GM21528 (cell line): ENCODE measurements around the gene FGD6.
"Not testable (repeated sequence)": the region's sequence is repeated elsewhere in the genome, so short reads cannot be mapped to it uniquely, and the experiment has no call there.

ENCODE experiments used
- ATAC-seq: cut with Tn5 transposase; IDR thresholded peaks from one replicate; pipeline ENCODE4 v1.9.1; 2021; ENCODE audit warnings: mild to moderate bottlenecking, moderate library complexity; ENCODE audit not compliant: unreplicated experiment, low FRiP score

Gene FGD6

GRCh38 chr12:95096852-95097251, 120.4 kb downstream of the FGD6 start:
- no peak for ATAC-seq

GRCh38 chr12:95096378-95096777, 120.9 kb downstream of the FGD6 start:
- no peak for ATAC-seq

DNA sequence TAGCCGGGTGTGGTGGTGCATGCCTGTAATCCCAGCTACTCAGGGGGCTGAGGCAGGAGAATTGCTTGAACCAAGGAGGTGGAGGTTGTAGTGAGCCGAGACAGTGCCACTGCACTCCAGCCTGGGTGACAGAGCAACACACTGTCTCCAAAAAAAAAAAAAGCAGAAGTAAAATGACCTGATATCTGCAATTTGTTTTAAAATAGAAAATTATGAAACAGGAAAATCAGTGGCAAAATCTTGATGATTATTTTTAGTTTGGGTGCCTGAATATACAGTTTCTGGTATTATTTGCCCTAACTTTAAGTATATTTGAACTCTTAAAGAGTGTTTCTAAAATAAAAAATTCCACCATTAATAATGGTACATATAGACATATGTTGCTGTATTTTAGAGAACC, 121.4 kb downstream of the FGD6 start:
- ATAC-seq, result not testable (repeated sequence)

- ATAC-seq, result no peak
Observed at GRCh38 chr12:95089462-95089861, 127.8 kb downstream of the FGD6 start.

GRCh38 chr12:95088379-95088778, 128.9 kb downstream of the FGD6 start:
- no peak for ATAC-seq

DNA sequence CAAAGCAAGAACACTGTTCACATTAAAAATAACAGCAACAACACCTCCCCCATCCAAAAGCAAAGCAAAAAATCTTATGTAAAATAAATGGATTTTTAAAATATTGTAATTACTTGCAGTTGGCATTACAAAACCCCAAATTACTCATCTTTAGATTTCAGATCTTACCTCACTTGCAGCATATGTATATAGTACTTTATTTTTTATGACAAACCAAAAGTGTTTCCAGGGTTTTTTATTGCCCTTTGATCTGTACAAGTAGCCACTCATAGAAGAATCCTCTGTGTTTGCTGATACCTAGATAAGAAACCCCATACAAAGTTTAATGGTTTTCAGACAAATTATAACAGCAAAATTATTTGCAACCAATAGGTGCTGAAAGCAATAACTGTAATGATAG, 131.7 kb downstream of the FGD6 start:
- no peak for ATAC-seq

DNA sequence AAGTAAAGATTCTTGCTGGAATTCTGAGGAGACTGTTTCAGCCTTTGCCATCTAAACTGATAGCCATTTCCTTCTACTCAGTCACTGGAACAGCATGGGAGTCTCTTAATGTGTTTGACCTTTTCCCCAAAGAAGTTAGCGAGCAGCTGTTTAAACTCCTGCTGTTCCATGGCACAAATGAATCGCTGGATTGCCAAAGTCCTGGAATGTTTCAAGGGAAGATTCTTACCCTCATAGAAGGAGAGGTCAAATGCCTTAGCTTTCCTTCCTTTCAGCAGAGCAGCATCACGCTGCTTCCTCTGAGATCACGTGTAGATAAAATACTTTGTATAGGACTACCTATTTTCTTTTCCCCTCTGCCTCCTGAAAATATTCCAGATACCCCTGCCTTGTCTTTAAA, 133.3 kb downstream of the FGD6 start:
- ATAC-seq, result no peak

DNA sequence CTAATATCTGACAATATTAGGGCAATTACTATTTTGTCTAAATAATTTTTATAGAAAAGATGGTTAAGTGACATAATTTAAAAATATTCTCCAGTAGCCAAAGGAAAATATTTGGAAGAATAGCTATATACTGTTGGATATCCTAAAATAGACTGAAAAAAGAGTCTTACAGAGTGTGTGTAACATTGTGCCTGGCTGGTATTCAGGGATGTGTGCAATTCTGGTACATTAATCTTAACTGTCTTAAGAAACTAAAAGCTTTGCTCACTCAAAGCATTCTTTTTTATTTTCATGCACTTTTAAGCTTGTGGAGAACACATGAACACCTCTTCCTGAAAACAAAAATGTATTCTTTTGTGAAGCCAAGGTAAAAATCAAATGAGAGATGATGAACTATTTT, 133.8 kb downstream of the FGD6 start:
- no peak for ATAC-seq

- ATAC-seq, result no peak
Observed at GRCh38 chr12:95077341-95077740, 139.9 kb downstream of the FGD6 start.

DNA sequence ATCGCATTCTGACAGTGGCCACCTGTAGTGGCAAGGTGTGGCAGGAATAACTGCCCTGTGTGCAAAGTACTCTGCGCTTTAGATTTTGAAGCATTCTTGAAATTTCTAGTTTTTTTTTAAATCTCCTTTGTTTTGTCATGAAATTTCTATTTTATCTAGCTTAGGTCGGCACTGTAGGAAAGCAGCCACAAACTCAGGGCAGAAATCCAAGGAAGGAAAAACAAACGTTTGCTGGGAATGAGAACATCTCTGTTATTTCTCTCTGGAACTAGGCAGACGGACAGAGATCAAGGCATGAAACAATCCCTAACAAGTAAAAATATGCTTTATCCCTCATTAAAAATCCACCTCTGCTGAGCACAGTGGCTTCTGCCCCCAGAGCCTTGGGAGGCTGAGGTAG, 142.5 kb downstream of the FGD6 start:
- ATAC-seq, result no peak

DNA sequence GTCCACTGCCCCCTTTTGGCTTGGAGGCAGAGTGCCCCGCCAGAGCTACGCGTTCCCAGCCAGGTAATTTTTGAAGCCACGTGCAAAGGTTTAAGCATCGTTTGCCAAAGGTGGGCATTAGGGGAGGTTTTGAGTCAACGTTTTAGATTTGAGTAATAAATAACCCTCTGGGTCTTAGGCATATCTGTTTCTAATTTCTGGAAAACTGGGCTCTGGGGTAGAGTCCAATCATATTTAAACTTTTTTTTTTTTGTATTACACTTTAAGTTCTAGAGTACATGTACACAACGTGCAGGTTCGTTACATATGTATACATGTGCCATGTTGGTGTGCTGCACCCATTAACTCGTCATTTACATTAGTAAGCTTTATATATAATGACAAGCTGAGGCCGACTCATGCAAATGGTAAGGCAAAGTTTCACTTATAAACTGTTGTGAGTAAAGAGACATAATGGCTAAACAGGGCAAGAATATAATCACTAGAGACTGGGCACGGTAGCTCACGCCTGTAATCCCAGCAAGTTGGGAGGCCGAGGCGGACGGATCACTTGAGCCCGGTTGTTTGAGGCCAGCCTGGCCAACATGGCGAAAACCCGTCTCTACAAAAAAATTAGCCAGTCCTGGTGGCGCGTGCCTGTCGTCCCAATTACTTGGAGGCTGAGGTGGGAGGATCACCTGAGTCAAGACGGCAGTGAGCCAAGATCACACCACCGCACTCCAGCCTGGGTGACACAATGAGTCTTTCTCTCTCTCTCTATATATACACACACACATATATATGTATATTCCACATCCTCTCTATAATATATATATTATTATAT, 143.4 kb downstream of the FGD6 start:
- ATAC-seq, result no peak

DNA sequence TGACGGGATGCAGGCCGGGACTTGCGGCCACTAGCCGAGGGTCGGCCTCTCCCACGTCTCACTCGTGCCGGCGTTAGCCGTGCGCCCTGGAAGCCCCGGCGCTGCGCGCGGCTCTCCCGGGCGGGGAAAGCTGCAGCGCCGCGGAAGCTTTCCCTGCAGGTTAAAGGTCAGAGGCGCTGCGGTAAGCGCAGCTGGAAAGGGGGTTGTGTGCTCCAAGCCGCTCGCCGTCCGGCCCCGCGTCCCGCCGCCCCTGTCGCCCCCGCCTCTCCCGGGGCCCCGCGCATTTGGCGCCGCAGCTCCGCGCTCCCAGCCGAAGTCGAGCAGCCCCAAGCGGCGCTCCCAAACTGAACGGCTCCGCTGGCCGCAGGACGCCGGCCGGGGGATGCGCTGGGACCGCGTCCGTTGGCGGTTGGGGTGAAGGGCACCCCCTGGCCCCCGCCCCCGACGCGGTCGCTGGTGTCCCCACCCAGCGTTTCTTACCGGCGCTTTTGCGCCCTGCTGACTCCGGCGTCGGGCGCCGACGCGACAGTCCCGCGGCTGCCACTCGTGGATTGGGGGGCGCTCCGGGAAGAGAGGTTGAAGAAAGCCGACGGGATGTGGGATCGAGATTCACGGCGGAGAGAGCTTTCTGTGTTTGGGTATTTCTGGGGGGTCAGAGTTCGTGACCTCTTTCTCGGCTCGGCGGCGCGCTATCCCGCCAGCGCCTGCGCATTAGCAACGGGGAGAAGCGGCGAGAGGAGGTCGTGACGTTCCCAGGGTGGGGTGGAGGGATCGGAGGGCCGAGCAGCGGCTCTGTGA, 144.2 kb downstream of the FGD6 start, which contains the start of gene NR2C1:
NR2C1 (minus strand) TSS at position 719 of the 798 bp plus-strand sequence. CDS start 6,234 bp downstream, outside the sequence.
- peak; percentile 93 for ATAC-seq

GRCh38 chr12:95070378-95070777, 146.9 kb downstream of the FGD6 start:
- ATAC-seq, result no peak

DNA sequence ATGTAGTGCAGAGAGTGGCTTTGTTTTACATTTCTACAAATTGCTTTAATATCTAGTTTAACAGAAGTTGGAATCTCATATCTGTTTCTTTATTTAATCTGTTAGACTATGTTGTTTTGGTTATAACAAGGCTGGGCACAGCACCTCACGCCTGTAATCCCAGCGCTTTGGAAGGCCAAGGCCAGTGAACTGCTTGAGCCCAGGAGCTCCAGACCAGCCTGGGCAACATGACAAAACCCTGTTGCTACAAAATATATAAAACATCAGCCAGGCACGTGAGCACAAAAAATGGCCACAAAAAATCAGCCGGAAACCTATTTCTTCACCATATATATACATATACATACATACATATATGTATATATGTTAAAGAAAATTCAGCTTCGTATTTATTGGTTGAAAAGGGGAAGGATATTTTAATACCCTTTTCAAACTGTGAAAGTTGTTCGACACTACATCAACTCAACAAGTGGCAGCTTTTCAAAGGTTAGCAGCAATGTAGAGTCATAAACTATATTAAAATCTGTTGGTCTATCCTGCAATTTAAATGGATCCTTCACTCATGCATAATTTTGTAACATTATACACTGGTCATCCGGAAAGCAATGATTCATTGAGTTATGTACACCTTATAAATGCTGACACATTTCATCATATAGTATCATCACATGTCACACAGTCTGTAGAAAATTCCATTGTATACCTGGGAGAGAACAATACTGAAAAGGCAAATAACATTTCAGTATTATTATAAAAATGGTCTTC, 151.0 kb downstream of the FGD6 start:
- no peak for ATAC-seq

DNA sequence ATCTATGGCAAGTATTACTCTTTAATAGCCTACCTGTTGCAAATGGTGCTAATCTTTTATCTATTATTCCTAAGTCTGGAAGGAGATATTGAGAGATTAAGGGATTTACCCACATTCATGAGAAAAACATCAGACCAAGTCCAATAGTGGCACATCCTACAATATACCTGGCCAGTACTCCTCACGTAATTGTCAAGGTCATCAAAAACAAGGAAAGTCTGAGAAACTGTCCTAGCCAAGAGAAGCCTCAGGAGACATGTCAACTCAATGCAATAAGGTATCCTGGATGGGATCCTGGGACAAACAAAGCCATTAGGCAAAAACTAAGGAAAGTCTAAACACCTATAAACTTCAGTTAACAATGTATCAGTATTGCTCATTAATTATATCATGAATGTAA, 156.3 kb downstream of the FGD6 start:
- no peak for ATAC-seq

- ATAC-seq, result no peak
Observed at GRCh38 chr12:95059984-95060383, 157.3 kb downstream of the FGD6 start.

GRCh38 chr12:95057424-95057823, 159.8 kb downstream of the FGD6 start:
- no peak for ATAC-seq

GRCh38 chr12:95055057-95055456, 162.2 kb downstream of the FGD6 start:
- no peak for ATAC-seq

GRCh38 chr12:95054206-95054605, 163.1 kb downstream of the FGD6 start:
- no peak for ATAC-seq

DNA sequence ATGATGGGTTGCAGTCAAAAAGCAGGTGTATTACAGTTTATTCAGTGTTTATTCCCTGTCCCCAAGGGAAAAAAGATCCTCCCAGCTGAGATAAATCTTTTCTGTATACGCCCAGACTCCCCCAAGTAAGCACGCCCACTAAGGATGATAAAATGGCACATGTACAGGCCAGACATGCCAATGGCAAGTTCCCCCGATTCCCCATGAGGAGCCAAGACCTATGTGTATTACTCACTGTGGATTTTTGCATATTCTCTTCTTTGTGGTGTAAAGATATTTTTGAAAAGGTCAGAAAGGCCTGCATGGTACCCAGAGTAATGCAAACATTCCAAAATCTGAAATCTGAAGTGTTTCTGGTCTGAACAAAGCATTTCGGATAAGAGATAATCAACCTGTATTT, 166.0 kb downstream of the FGD6 start:
- ATAC-seq, result no peak

DNA sequence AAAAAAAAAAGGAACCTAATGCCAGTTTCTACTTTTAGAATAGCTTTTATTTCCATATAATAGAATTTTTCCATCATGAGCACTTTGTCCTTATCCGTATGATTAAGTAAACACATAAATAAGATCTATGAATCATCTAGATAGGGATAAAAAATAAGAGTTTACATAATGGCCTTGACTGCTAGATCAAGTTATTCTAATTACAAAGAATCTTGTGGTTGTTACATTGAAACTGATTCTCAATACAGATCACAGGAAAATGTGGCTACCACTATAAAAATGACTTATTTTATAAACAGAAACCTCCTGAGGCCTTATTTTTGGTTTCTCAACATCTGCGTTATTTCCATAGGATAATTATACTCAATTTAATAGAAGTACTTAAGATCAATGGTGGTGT, 179.4 kb downstream of the FGD6 start:
- ATAC-seq, result no peak
